ENCODE data around the gene CDH13.

DNA sequence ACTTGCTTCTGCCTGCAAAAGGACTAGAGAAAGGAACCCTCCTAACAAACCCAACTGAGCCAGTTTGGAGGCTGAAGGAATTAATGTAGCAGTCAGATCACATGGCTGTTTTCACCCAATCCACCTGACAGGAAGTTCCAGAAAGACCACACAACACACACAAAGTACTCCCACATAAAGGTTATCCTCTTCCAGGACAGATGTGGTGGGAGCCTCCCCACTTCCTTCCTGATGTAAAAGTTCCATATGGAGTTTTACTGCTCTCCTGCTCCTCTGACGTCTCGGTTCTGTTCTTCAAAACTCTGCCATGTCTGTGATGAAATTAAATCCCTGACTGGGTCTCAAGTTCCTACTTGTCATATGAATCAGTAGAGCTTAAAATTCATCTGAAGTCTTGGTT, 684.0 kb downstream of the CDH13 start:
- TF ChIP-seq, protein P1, sequence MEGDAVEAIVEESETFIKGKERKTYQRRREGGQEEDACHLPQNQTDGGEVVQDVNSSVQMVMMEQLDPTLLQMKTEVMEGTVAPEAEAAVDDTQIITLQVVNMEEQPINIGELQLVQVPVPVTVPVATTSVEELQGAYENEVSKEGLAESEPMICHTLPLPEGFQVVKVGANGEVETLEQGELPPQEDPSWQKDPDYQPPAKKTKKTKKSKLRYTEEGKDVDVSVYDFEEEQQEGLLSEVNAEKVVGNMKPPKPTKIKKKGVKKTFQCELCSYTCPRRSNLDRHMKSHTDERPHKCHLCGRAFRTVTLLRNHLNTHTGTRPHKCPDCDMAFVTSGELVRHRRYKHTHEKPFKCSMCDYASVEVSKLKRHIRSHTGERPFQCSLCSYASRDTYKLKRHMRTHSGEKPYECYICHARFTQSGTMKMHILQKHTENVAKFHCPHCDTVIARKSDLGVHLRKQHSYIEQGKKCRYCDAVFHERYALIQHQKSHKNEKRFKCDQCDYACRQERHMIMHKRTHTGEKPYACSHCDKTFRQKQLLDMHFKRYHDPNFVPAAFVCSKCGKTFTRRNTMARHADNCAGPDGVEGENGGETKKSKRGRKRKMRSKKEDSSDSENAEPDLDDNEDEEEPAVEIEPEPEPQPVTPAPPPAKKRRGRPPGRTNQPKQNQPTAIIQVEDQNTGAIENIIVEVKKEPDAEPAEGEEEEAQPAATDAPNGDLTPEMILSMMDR (IDR thresholded peaks at IDR 0.05; ENCODE audit: low read depth, low read length), result no peak
- TF ChIP-seq EZH2phosphoT487 (IDR thresholded peaks at IDR 0.05; ENCODE audit: low read depth), result no peak

All from OCI-LY3 (cell line).